ENCODE results near the gene NPB.

- no peak for TF ChIP-seq ZNF24 (tag by site-specific recombination; IDR thresholded peaks at IDR 0.05)
- TF ChIP-seq REST (tag by site-specific recombination; IDR thresholded peaks at IDR 0.05) = no peak
- TF ChIP-seq ZNF112 (tag by site-specific recombination; IDR thresholded peaks at IDR 0.05) = no peak
- no peak for TF ChIP-seq ZSCAN30 (tag by site-specific recombination; IDR thresholded peaks at IDR 0.05)
- TF ChIP-seq PATZ1 (tag by site-specific recombination; IDR thresholded peaks at IDR 0.05) = no peak
- no peak for TF ChIP-seq ZNF596 (tag by site-specific recombination; IDR thresholded peaks at IDR 0.05)
- no peak for TF ChIP-seq ZNF777 (tag by site-specific recombination; IDR thresholded peaks at IDR 0.05; ENCODE audit: borderline replicate concordance)
Observed at GRCh38 chr17:81933178-81933699, 31.2 kb downstream of the NPB start.
